HPDE6-E6E7 (cell line): ENCODE measurements around the gene SYNDIG1.
"Not testable (repeated sequence)": the region's sequence is repeated elsewhere in the genome, so short reads cannot be mapped to it uniquely, and the experiment has no call there.

Experiments
- DNase-seq: peaks from one replicate; pipeline ENCODE4 v3.0.0; 2011; ENCODE audit warnings: missing footprints; ENCODE audit errors: extremely low spot score

SYNDIG1 gene

DNA sequence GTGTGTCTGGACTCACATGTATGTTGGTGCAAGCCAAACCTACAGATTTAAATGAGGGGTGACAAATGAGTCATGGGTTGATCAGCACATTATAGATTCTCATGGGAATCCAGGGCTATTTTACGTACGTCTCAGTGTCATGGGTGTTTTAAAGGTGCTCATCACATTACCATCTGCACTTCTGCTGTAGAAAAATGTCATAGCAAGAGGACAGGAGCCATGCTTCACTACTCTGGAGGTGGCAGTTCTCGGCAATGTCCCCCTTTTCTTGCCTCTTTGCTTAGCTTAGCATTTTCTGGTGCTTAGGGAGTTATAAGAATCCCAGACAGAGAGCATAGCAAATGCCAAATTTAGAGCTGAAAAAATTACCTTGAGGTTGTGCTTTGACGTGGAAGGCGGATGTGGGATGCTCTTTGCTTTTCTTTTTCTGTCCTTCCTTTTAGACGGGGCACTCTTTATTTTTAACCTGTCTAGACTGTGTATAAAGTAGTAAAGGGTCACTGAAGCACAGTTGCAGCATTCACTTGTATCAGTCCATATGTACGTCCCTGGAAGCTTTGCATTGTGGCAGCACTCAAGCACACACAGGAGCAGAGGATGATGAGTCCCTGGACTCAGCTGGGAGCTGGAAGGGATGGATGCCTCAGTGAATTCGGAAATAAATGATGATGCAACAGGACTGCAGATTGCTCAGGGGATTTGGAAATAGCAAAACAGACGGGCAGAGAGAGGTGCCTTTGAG, 139.7 kb downstream of the SYNDIG1 start:
- no peak for DNase-seq

DNA sequence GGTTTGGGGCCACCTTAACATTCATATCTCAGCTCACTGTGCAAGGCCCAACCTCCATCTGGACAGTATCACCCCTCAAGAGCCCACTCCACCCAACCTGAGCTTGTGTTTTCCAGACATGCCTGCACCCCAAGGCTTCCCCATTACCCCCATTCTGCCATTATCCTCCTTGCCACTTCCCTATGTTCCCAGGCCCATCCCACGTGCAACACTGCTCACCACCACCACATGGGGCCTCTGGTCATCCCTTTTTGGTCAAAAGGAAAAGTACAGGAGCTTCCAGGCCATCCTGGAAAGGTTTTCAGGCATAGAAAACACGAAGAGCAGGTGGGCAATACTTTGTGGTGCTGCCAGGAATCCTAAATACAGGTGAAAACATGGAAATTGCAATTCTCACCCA, 140.3 kb downstream of the SYNDIG1 start:
- DNase-seq: no peak

- DNase-seq: no peak
These were observed 141.1 kb downstream of the SYNDIG1 start for GRCh38 chr20:24610341-24611115.

- no peak for DNase-seq
These were observed 142.1 kb downstream of the SYNDIG1 start for GRCh38 chr20:24611360-24612140.

DNA sequence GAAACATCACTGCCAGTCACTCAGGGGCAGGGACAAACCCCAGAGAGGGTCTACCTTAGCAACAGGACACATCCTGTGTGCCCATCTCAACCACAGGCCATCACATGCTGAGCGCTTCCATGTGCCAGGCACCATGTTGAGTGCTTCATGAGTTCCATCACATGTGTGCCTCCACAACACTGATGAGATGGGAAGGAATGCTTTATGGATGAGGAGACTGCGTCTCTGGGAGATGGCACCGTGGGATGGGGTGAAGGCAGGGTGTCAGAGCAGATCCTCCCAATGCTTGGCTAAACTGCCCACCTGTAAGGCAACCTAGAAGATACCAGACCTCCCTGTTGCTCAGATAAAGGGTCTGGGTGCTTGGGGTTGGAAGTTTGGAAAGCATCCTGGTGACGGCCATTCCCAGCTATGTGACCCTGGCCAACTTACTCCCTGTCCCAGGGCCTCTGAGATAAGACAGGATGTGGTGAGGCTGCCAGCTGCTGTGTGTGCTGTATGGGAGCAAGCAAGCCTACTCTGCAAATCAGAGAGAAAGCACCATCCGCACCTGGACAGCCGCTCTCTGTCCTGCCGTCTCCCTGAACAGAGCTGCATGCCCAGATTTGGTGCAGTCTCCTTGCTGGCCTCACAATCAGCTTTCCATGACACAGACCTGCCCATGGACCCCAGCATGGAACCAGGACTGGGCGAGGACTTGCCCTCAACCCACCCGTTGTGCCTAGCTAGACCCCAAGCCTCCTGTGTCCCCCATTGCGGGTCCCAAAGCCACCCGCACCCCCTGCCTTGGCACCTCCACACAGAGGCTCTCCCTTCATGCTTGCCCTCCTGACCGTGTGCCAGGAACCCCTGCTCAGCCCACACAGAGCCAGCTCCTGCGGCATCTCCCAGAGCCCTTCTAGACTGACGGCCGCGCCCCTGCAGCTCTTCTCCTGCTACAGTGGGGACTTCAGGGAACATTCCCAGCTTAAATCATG, 143.7 kb downstream of the SYNDIG1 start:
- DNase-seq: no peak

GRCh38 chr20:24614341-24614740, 144.9 kb downstream of the SYNDIG1 start:
- no peak for DNase-seq

GRCh38 chr20:24615353-24615752, 145.9 kb downstream of the SYNDIG1 start:
- DNase-seq: no peak

DNA sequence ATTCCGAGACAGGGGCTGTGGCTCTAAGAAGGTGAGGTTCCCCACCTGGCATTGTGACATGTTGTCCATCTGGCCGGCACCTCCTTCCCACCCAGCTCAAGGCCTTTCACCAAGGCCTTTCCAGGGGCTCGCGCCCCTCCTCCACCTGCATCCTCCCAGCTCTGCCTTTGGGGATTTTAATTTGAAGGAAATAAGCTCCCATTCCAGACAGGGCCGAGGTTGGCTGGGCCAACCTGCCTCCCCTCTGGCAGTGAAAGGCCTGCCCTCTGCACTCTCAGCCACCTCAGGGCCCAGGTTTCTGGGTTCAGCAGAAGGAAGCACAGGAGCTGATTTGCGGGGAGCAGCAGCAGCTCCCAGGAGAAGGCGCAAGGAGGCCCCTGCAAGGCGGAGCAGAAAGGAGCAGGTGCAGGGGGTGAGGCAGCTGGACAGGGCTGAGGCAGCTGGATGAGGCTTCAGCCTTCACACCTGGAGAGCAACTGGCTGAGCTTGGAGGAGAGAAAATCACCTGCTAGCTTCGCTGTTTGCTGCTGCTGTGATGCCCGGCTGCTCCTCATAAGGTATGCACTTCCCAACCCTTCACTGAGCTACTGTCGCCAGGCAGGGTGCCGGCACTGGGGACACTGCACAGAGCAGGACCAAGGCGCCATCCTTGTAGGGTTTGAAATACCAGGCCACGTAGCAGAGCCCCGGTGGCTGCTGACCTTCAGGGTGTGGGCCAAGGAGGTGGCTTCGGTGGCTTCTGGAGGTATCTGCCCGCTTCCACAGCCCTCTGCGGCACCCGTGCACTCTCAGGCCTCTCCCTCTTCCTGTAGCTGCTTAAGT, 147.0 kb downstream of the SYNDIG1 start:
- no peak for DNase-seq

DNA sequence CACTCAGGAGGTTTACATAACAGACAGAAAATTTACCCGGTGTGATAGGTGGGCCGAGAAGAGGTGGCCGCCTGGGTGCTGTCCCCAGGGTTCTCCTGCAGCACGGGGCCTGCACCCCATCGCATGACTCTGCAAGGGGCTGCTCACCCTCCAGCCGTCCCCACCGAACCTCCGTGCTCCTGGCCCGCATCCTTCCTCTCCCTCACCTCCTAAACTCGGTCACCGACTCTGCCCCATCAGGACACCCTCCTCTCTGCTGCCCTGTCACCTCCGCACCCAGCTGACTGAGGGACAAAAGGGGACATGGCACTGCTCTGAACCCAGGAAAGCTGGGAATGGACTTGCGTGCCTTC, 147.6 kb downstream of the SYNDIG1 start:
- no peak for DNase-seq

GRCh38 chr20:24617757-24618450, 148.5 kb downstream of the SYNDIG1 start:
- no peak for DNase-seq

DNA sequence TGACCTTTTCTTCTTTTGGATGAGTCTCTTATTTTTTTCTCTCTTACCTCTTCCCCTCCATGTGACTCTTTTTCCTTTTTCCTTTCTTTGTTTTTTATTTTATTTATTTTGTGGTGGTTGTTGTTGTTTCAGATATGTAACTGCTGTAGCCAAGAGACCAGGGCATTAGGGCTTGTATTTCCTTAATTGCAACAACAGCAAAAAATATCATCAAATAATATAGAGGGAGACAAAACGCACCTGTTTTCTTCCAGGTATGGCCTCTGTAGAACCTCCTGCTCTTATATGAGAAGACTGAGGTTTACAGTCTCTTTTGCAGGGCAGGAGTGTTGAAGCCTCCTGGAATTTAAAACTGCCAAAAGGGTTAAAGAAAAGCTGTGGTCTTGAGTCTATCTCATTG, 149.3 kb downstream of the SYNDIG1 start:
- DNase-seq: no peak

DNA sequence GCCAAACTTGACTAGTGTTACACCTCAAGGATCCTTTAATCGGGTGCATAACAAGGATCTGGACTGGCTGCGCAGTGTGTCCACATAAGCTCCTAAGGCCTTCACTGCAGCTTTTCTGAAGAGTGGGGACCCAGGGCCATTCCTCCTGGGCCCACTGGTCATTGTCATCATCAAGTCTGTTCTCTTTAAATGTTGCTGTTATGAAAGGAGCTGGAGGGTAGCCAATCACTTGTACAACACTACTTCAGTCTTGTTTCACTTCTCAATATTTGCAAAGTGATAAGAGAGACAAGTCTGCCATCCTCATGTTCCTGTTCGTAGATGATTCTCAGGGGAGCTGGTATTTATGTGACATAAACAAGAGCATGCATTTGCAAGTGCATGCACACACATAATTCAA, 149.8 kb downstream of the SYNDIG1 start:
- DNase-seq: no peak

GRCh38 chr20:24620937-24621519, 151.6 kb downstream of the SYNDIG1 start:
- no peak for DNase-seq

DNA sequence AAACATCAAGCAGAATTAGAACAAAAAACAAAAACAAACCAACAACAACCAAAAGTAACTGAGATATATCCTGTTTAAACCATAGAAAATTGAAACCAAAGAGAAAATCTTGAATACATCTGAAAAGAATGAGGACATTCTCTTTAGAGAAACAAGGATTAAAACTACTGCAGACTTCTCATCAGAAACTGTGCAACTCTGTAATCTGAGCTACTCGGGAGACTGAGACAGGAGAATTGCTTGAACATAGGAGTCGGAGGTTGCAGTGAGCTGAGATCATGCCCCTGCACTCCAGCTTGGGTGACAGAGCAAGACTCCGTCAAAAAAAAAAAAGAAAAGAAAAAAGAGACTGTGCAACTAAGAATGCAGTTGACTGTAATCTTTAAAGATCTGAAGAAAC, 153.4 kb downstream of the SYNDIG1 start:
- DNase-seq: no peak

DNA sequence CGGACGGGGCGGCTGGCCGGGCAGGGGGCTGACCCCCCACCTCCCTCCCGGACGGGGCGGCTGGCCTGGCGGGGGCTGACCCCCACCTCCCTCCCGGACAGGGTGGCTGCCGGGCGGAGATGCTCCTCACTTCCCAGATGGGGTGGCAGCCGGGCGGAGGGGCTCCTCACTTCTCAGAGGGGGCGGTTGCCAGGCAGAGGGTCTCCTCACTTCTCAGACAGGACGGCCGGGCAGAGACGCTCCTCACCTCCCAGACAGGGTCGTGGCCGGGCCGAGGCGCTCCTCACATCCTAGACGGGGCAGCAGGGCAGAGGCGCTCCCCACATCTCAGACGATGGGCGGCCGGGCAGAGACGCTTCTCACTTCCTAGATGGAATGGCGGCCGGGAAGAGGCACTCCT, 156.7 kb downstream of the SYNDIG1 start:
- DNase-seq: not testable (repeated sequence)

DNA sequence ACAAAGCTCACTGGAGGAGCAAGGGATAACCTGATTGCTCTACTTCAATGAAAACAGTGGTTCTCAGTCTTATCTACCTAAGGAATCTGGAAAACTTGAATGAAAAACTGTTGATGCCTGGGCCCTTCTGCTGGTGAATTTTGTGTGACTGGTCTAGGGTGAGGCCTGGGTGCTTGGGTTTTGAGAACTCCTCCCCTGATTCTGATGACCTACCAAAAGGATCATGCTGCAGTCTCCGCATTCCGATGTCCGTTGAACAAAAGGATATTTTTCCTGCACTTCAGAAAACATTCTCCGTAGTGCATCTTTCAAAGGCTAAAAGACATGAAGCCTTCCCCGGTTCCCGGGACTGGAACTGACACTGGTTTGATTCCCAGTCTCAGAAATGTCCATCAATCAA, 157.9 kb downstream of the SYNDIG1 start:
- DNase-seq: no peak

- DNase-seq: no peak
These were observed 158.5 kb downstream of the SYNDIG1 start for GRCh38 chr20:24627926-24628325.

DNA sequence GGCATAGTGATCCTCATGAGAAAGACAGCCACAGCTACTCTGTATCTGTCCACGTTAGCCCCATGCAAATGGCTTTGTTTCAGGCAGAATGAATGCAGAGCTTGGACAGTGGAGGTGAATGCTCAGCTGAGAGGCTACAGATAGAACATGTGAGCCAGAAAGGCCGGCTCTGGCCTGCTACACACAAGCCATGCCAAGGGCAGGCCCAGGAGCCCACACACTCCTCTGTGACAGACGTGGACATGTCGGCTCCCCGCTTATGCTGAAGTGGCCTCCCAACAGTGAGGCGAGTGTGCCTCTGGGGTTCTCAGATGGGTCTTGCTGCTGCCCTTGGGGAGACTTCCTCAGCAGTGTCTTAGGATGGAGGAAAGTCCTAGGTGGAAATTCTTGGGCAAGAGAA, 159.6 kb downstream of the SYNDIG1 start:
- no peak for DNase-seq

DNA sequence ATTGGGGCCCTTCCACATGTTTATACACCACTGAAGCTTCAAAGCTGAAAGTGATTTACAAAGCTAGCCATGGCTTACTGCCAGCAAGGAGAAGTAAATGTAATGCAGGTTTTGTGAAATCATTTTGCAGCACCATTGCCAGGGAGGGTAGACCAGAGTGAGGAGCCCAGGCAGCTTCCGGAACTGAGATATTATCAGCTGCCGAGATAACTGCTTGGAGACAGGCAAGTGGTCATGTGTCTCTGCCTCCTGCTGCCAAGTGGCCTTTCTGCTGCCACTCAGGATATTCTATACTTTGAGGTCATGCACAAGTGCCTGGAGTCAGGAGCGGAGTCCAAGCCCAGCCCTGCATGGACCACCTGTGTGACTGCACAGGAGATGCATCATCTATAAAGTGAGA, 160.2 kb downstream of the SYNDIG1 start:
- DNase-seq: no peak
